Kidney (tissue), 14 donors: ENCODE measurements around the gene ARHGEF17. TPM values are rescaled to one million over a fixed set of nuclear protein-coding genes. Genes with fewer than 3 reads are reported as not detected.

Experiments
- DNase-seq, 5 donors: peaks; one replicate each; pipeline ENCODE4 v3.0.0-alpha.2; 2013 to 2020
- FAIRE-seq: peaks from 2 replicates; lab custom pipeline; 2012; peaks lifted over from hg19 to GRCh38; lab: Jason Lieb, UNC
- H3K27ac ChIP-seq, 2 donors: one replicate each; pipeline ENCODE4 v1.7.0; 2013; ENCODE audit warnings: low read depth in 2 of 2, low read length in 2 of 2, inconsistent platforms in 1 of 2
- H3K27me3 ChIP-seq: one replicate; pipeline ENCODE4 v1.7.1; 2013; ENCODE audit warnings: low read length, inconsistent platforms; ENCODE audit not compliant: control insufficient read depth, insufficient read depth
- H3K36me3 ChIP-seq, 3 donors: one replicate each; pipeline versions ENCODE4 v1.7.0 to v1.7.1; 2013; ENCODE audit warnings: low read length in 3 of 3, control low read depth in 1 of 3, inconsistent platforms in 1 of 3; ENCODE audit not compliant: insufficient read depth in 3 of 3, control insufficient read depth in 2 of 3
- H3K4me1 ChIP-seq, 3 donors: one replicate each; pipeline versions ENCODE4 v1.7.0 to v1.7.1; 2013; ENCODE audit warnings: low read length in 3 of 3, inconsistent platforms in 1 of 3, low read depth in 1 of 3; ENCODE audit not compliant: control insufficient read depth in 2 of 3, insufficient read depth in 2 of 3
- H3K4me3 ChIP-seq, 3 donors: one replicate each; pipeline versions ENCODE4 v1.7.0 to v1.8.1; 2013; ENCODE audit warnings: low read length in 3 of 3, control low read depth in 1 of 3, inconsistent platforms in 1 of 3
- H3K9ac ChIP-seq, 3 donors: one replicate each; pipeline versions ENCODE4 v1.7.0 to v1.7.1; 2013; ENCODE audit warnings: low read length in 3 of 3, control low read depth in 1 of 3, inconsistent platforms in 1 of 3
- H3K9me3 ChIP-seq, 3 donors: one replicate each; pipeline versions ENCODE4 v1.7.0 to v1.7.1; 2013; ENCODE audit warnings: low read length in 3 of 3, control low read depth in 1 of 3, inconsistent platforms in 1 of 3; ENCODE audit not compliant: control insufficient read depth in 2 of 3, insufficient read depth in 1 of 3
- intact Hi-C: fragments of 100-400 bp; cut with DNase I; formaldehyde crosslinking; loops from one replicate; pipeline ENCODE4 v1.11.1; 2022
- polyA plus RNA-seq: library from polyadenylated mRNA; stranded (reverse); fragments of 350-450 nt; fragmentation: Illumina TruSeq; extraction: RNeasy Lipid Tissue Mini Kit (QIAGEN cat#74804); gene quantifications from one replicate; pipeline ENCODE4 v1.2.3, GENCODE V29; 2014; ENCODE audit warnings: low read depth, low replicate concordance; ENCODE audit not compliant: insufficient read depth
- total RNA-seq: library from RNA; stranded (reverse); fragmentation: NEBNext Ultra II Directional; extraction: Animal tissue kit (Norgen Biotek cat#: 25700); gene quantifications from one replicate; pipeline ENCODE4 v1.2.1, GENCODE V29; 2021
- TF ChIP-seq, protein P1 (sequence below): IDR thresholded peaks from 3 replicates; pipeline ENCODE4 v1.5.1; 2012; ENCODE audit warnings: mild to moderate bottlenecking, moderate library complexity, borderline replicate concordance; ENCODE audit not compliant: insufficient read depth; ENCODE audit errors: extremely low read depth
- donor health status: control.
- donor health status: control.
- donor health status: control.
- donor health status: control.
- donor health status: control.
- donor health status: DM: yes; HTN: yes; CAD: no.
- donor health status: Normal renal cell carcinoma (clear cell type).

ARHGEF17 gene
- total and polyA plus RNA-seq, 2 donors from 2014 or later: 36.6 to 68.2 TPM

- Histone ChIP-seq H3K4me3 (no peak overlapping the region), H3K27ac (no peak overlapping the region), H3K27me3 (no peaks in the 10 kb centered on the region), H3K9me3 (no peaks in the 10 kb centered on the region), H3K4me1 (peaks cover 0 to under 1% (median 0%) of the 10 kb centered on the region in 3 donors), H3K9ac (no peak overlapping the region), H3K36me3 (no peaks in the 10 kb centered on the region)
- TF ChIP-seq, protein P1, sequence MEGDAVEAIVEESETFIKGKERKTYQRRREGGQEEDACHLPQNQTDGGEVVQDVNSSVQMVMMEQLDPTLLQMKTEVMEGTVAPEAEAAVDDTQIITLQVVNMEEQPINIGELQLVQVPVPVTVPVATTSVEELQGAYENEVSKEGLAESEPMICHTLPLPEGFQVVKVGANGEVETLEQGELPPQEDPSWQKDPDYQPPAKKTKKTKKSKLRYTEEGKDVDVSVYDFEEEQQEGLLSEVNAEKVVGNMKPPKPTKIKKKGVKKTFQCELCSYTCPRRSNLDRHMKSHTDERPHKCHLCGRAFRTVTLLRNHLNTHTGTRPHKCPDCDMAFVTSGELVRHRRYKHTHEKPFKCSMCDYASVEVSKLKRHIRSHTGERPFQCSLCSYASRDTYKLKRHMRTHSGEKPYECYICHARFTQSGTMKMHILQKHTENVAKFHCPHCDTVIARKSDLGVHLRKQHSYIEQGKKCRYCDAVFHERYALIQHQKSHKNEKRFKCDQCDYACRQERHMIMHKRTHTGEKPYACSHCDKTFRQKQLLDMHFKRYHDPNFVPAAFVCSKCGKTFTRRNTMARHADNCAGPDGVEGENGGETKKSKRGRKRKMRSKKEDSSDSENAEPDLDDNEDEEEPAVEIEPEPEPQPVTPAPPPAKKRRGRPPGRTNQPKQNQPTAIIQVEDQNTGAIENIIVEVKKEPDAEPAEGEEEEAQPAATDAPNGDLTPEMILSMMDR: no peak
- FAIRE-seq (no peak), DNase-seq (no peak)
- intact Hi-C loops: loop anchor here (10.0 kb wide), 2 partner anchors 54 to 104 kb away; no protein-coding TSS in a partner anchor
These were observed 90.6 kb downstream of the ARHGEF17 start for GRCh38 chr11:73398721-73399120.

DNA sequence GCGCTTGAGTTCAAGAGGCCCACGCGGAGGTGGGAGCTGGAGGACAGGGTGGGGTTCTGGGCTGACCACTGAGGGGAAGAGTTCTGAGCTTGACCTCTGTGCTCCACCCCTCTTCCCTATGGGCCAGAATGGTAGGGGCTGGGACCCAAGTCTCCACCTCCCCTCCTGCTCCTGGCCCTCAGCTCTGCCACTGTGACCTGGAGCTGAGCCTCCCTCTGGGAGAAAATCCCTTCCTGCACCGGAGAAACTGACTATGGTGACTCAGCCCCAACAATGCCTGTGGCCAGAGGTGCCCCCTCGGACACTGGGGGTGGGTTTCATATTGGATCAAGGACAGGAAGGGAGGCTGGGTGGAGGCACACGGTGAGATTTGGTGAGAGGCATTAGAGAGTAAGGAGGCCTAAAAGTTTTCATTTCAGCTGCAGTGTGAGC is 91.1 kb downstream of the ARHGEF17 start:
- Histone ChIP-seq H3K36me3 (no peaks in the 10 kb centered on the region), H3K4me3 (no peak overlapping the region), H3K27ac (no peak overlapping the region), H3K9me3 (no peaks in the 10 kb centered on the region), H3K27me3 (no peaks in the 10 kb centered on the region), H3K9ac (no peak overlapping the region), H3K4me1 (peaks cover 0 to 3% (median 2%) of the 10 kb centered on the region in 3 donors)
- FAIRE-seq (no peak), DNase-seq (no peak)
- intact Hi-C loops: loop anchor here (10.0 kb wide), 2 partner anchors 54 to 104 kb away; no protein-coding TSS in a partner anchor
- TF ChIP-seq, protein P1: no peak

DNA sequence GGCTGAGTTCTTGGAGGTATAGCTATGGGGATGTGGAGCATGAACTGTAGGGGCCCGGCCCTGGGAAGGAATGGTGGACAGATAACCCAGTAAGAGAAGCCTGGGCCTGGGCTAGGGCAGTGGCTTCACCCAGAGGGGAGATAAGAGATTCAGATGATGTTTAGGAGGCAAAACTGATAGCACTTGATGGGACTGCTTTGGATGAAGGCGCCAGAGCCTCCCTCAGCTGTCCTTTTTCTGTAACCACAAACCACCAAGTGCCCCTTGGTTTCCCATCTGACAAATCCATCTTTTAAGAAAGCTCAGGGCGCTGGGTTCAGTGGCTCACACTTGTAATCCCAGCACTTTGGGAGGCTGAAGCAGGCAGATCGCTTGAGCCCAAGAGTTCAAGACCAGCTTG is 91.6 kb downstream of the ARHGEF17 start:
- FAIRE-seq: no peak
- TF ChIP-seq, protein P1: no peak
- intact Hi-C loops: loop anchor here (10.0 kb wide), 3 partner anchors 55 to 255 kb away; no protein-coding TSS in a partner anchor

More for the DNA sequence above, 91.6 kb downstream of the ARHGEF17 start:
- H3K27ac ChIP-seq: no peak overlapping the region
- no peak for DNase-seq
- H3K9ac ChIP-seq: no peak overlapping the region
- peaks cover 0 to 3% (median 2%) of the 10 kb centered on the region in 3 donors for H3K4me1 ChIP-seq
- no peaks in the 10 kb centered on the region for H3K27me3 ChIP-seq
- no peaks in the 10 kb centered on the region for H3K9me3 ChIP-seq
- H3K4me3 ChIP-seq: no peak overlapping the region
- H3K36me3 ChIP-seq: no peaks in the 10 kb centered on the region
